Measurements from ENCODE around the gene CCBE1. TPM values are rescaled to one million over a fixed set of nuclear protein-coding genes. Genes with fewer than 3 reads are reported as not detected.

The CCBE1 gene
- total RNA-seq, 2 donors from 2014 or later, result 1.6 to 1.8 TPM

- ATAC-seq (ENCODE audit: insufficient number of reproducible peaks, low FRiP score, low read depth) (no peak), DNase-seq (ENCODE audit: low spot score) (no peak)
- TF ChIP-seq, protein P1, sequence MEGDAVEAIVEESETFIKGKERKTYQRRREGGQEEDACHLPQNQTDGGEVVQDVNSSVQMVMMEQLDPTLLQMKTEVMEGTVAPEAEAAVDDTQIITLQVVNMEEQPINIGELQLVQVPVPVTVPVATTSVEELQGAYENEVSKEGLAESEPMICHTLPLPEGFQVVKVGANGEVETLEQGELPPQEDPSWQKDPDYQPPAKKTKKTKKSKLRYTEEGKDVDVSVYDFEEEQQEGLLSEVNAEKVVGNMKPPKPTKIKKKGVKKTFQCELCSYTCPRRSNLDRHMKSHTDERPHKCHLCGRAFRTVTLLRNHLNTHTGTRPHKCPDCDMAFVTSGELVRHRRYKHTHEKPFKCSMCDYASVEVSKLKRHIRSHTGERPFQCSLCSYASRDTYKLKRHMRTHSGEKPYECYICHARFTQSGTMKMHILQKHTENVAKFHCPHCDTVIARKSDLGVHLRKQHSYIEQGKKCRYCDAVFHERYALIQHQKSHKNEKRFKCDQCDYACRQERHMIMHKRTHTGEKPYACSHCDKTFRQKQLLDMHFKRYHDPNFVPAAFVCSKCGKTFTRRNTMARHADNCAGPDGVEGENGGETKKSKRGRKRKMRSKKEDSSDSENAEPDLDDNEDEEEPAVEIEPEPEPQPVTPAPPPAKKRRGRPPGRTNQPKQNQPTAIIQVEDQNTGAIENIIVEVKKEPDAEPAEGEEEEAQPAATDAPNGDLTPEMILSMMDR (IDR thresholded peaks at IDR 0.05), result no peak
- no peaks in the 10 kb centered on the region for H3K9me3 ChIP-seq
- no peaks in the 10 kb centered on the region for H3K4me1 ChIP-seq (ENCODE audit: control insufficient read depth in 1 of 2, low read depth in 2 of 2)
- no peak overlapping the region for H3K4me3 ChIP-seq
- H3K27me3 ChIP-seq (replicated peaks; ENCODE audit: insufficient read depth), result no peaks in the 10 kb centered on the region
- H3K36me3 ChIP-seq, result no peaks in the 10 kb centered on the region
- H3K27ac ChIP-seq, result no peak overlapping the region
Measured at GRCh38 chr18:59454909-59455727, 242.1 kb downstream of the CCBE1 start.

DNA sequence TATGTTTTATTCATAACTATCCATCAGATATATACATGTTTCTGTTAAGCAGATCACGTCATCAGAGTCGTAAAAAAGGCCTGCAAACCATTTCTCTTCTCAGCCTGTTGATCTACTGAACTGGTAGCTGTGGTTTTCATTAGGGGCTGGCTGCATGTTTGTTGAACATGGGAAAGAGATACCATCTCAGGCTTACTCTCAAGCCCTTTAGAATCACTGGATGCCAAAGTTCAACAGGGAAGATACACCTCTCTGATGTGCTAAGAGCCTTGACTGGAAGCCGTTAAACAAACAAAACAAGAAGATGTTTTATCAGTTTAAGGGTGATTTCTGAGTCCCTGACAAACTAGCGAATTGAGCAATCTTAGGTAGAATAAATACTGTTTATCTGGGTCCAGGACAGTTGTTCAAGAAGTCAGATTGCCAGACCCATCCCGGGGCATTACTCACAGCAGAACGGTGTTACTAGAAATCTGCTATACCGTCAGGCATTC lies 243.7 kb downstream of the CCBE1 start:
- no peaks in the 10 kb centered on the region for H3K36me3 ChIP-seq
- no peaks in the 10 kb centered on the region for H3K27me3 ChIP-seq (replicated peaks; ENCODE audit: insufficient read depth)
- H3K9me3 ChIP-seq, result no peaks in the 10 kb centered on the region
- H3K27ac ChIP-seq, result no peak overlapping the region
- DNase-seq (ENCODE audit: low spot score) (no peak), ATAC-seq (ENCODE audit: insufficient number of reproducible peaks, low FRiP score, low read depth) (no peak)
- TF ChIP-seq, protein P1 (IDR thresholded peaks at IDR 0.05), result no peak
- no peaks in the 10 kb centered on the region for H3K4me1 ChIP-seq (ENCODE audit: control insufficient read depth in 1 of 2, low read depth in 2 of 2)
- no peak overlapping the region for H3K4me3 ChIP-seq

DNA sequence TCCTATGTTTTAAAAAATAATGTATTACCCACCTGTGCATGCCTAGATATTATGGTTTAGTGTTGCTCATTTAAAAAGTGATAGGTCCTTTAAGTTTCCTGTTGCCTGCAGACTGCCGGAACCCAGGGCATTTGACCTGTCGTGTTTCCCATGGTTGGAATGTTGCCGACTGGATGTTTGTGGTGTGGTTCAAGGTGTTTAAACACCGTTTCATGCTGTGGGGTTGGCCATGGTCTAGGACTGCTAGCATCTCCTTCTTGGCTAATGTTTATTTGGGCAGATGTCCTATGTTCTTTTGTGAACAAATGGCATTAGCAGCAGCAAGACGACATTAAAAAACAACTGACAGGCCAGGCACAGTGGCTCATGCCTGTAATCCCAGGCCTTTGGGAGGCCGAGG lies 245.3 kb downstream of the CCBE1 start:
- DNase-seq (ENCODE audit: low spot score), result no peak
- no peaks in the 10 kb centered on the region for H3K4me1 ChIP-seq (ENCODE audit: control insufficient read depth in 1 of 2, low read depth in 2 of 2)
- H3K27me3 ChIP-seq (replicated peaks; ENCODE audit: insufficient read depth), result no peaks in the 10 kb centered on the region
- H3K27ac ChIP-seq, result no peak overlapping the region
- H3K36me3 ChIP-seq, result no peaks in the 10 kb centered on the region
- no peak overlapping the region for H3K4me3 ChIP-seq
- TF ChIP-seq, protein P1 (IDR thresholded peaks at IDR 0.05), result no peak
- no peaks in the 10 kb centered on the region for H3K9me3 ChIP-seq
- no peak for ATAC-seq (ENCODE audit: insufficient number of reproducible peaks, low FRiP score, low read depth)

GRCh38 chr18:59451073-59451472 lies 246.2 kb downstream of the CCBE1 start:
- Histone ChIP-seq H3K4me3 (no peak overlapping the region), H3K36me3 (no peaks in the 10 kb centered on the region), H3K27me3 (replicated peaks; ENCODE audit: insufficient read depth) (no peaks in the 10 kb centered on the region), H3K27ac (no peak overlapping the region), H3K9me3 (no peaks in the 10 kb centered on the region), H3K4me1 (ENCODE audit: control insufficient read depth in 1 of 2, low read depth in 2 of 2) (no peaks in the 10 kb centered on the region)
- DNase-seq (ENCODE audit: low spot score) (no peak), ATAC-seq (ENCODE audit: insufficient number of reproducible peaks, low FRiP score, low read depth) (no peak)
- TF ChIP-seq, protein P1 (IDR thresholded peaks at IDR 0.05), result no peak

GRCh38 chr18:59448546-59448945 lies 248.7 kb downstream of the CCBE1 start:
- no peak overlapping the region for H3K4me3 ChIP-seq
- ATAC-seq (ENCODE audit: insufficient number of reproducible peaks, low FRiP score, low read depth) (no peak), DNase-seq (ENCODE audit: low spot score) (no peak)
- H3K4me1 ChIP-seq (ENCODE audit: control insufficient read depth in 1 of 2, low read depth in 2 of 2), result no peaks in the 10 kb centered on the region
- H3K36me3 ChIP-seq, result no peaks in the 10 kb centered on the region
- no peaks in the 10 kb centered on the region for H3K27me3 ChIP-seq (replicated peaks; ENCODE audit: insufficient read depth)
- TF ChIP-seq, protein P1 (IDR thresholded peaks at IDR 0.05), result no peak
- H3K9me3 ChIP-seq, result no peaks in the 10 kb centered on the region
- no peak overlapping the region for H3K27ac ChIP-seq

Data from thoracic aorta (tissue), 2 donors.